ENCODE results near the gene NPTXR.

- TF ChIP-seq, protein P1, sequence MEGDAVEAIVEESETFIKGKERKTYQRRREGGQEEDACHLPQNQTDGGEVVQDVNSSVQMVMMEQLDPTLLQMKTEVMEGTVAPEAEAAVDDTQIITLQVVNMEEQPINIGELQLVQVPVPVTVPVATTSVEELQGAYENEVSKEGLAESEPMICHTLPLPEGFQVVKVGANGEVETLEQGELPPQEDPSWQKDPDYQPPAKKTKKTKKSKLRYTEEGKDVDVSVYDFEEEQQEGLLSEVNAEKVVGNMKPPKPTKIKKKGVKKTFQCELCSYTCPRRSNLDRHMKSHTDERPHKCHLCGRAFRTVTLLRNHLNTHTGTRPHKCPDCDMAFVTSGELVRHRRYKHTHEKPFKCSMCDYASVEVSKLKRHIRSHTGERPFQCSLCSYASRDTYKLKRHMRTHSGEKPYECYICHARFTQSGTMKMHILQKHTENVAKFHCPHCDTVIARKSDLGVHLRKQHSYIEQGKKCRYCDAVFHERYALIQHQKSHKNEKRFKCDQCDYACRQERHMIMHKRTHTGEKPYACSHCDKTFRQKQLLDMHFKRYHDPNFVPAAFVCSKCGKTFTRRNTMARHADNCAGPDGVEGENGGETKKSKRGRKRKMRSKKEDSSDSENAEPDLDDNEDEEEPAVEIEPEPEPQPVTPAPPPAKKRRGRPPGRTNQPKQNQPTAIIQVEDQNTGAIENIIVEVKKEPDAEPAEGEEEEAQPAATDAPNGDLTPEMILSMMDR (conservative IDR thresholded peaks at IDR 0.05; ENCODE audit: low read depth, low read length), result no peak
- TF ChIP-seq EZH2 (IDR thresholded peaks at IDR 0.05; ENCODE audit: borderline replicate concordance, low read depth, low read length, poor library complexity, severe bottlenecking), result no peak
Observed at GRCh38 chr22:38858492-38858891, 14.7 kb upstream of the NPTXR start.
